ENCODE data around the gene MOGAT2.
"Not testable (repeated sequence)": the region's sequence is repeated elsewhere in the genome, so short reads cannot be mapped to it uniquely, and the experiment has no call there.

MOGAT2 gene

DNA sequence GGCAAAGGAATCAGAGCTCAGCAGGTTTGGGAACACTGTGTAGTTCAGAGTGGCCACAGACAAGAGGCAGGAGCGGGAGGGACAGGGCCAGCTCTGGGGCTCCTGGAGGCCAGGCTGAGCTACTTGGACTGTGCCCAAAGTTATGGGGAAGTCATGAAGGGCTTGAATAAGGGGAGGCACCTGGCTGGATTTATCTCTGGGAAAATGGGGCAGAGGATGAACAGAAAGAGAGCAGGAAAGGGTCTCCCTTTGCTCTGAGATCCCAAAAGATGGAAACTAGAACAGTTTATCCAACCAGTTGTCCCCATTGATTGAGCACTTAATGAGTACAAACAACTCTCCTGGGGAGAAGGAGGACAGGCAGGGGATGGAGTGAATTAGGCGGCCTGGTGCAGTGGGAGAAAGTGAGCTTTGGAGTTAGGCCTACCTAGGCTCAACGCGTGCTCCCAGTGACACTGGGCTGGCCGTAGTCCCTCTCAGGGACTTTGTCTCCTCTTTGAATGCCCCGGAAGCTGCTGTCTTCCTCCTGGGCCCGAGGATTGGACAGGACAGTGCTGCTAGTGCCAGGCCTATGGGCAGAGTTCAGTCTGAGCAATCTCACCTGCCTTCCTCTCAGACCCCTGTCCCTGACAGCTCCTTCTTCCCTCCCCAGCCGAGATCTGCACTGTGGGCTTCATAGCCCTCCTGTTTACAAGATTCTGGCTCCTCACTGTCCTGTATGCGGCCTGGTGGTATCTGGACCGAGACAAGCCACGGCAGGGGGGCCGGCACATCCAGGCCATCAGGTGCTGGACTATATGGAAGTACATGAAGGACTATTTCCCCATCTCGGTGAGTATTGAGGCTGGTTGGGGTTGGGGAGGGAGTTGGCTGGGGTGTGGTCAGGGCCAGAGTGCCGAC is 2.0 kb downstream of the MOGAT2 start:
- DNase-seq: no peak

DNA sequence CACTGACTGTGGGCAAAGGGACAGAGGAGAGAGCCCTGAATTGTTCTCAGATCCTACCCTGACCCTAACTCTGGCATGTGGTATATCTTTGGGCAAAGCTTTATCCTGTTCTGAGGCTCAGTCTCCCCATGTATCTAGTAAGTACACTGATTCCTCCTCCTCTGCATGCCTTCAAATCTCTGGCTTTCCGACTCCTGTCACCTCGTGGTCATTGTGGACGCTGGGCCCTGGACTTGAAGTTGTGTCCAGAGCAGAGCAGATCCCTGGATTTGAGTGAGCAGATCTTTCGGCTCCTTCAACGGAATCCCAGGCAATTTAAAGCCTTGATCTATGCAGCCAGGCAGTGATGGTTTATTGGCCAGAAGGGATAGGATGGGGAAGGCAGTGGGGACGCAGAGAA is 3.0 kb downstream of the MOGAT2 start:
- DNase-seq: no peak

DNA sequence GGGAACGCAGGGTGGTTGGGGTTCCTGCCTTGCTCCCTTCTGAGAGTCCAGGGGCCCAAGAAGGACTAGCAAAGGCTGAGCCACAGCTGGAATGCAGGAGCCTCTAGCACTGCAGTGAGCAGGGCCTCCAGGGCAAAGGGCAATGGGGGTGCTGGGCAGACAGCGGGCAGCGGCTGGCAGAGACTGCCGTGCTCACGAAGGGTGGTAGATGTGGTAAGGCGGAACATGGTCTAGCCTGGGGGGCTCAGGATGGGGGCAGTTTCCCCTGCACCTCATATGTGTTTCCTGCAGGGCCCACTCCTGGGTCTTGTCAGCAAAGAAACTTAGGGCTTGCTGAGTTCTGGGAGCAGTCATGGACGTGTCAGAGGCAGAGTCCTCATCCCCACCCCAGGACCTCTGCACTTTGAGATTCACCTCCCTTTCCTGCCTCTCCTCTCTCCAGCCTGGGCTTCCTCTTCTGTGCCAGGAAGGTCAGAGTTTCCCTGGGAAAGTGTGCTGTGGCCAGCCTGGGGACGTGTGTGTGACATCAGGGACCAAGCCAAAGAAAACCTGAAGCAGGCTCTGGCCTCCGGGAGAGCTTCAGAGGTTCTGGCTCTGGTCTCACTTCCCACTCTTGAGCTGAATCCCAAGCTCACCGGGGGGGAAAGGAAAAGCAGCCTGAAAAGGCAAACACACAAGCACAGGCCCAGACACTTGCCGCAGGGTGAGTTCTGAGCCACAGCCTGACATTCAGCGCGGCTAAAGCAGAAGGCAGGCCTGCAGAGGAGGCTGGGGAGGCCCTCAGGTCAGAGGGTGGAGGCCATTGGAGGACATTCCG is 4.4 kb downstream of the MOGAT2 start:
- no peak for DNase-seq

DNA sequence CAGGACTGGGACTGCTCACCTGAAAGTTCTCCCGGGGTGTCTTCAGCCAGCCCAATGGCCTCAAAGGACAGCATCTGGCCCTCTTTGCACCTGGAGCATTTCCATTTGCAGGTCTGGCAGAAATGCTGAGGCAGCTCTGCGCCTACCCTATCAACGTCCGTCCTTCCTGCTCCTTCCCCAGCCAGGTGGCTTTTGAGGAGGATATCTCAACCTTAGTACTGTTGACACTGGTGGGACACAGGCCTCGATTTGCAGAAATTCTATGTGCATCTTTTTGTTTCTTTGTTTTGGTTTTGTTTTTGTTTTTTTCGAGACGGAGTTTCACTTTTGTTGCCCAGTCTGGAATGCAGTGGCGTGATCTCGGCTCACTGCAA is 5.0 kb downstream of the MOGAT2 start:
- DNase-seq: no peak

DNA sequence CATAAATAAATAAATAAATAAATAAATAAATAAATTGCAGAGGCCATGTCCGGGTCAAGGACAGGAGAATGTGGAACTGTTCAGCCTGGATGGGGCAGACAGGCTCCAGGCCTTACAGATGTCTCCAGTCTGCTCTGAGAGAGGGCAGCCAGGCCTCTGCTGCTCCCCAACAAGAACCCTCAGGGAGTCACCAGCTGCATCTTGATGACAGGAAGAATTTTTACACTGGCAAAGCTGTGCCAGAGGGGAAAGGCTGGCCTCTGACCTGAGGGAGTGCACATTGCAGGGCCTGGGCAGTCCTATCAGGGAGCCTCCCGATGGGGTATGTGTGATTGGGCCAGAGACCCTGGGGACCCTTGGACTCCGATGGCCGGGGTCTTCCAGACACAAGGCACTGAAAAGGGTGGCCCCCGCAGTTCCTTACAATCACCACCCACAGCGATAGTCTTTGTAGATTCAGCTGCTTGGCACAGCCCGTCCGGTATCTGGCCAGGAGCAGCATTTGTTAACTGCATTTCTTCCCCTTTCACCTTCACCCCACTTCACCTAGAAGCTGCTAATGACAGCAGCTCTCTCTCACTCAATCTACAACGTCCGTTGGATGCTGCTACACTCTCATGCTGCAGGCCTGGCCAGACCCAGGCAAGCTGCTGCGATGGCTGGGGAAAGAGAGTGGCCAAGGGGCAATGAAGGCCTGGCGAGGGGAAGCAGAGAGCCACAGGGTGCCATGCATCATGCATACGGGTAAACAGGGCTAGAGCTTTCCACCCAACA is 8.1 kb downstream of the MOGAT2 start:
- DNase-seq: no peak

DNA sequence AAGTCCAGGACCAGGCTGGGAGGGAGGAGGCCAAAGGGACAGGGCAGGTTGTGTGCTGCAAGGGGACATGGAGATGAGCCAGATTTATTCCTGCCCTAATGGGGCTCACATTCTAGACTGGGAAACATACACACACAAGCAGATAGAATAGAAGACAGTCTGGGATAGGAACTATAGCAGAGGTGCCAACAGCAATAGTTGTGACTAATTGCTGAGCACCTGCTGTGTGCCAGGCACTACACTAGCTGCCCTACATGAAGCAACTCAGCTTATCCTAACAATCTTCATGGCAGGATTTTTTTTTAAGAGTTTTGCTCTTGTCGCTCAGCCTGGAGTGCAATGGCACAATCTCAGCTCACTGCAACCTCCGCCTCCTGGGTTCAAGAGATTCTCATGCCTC is 11.4 kb downstream of the MOGAT2 start:
- no peak for DNase-seq

DNA sequence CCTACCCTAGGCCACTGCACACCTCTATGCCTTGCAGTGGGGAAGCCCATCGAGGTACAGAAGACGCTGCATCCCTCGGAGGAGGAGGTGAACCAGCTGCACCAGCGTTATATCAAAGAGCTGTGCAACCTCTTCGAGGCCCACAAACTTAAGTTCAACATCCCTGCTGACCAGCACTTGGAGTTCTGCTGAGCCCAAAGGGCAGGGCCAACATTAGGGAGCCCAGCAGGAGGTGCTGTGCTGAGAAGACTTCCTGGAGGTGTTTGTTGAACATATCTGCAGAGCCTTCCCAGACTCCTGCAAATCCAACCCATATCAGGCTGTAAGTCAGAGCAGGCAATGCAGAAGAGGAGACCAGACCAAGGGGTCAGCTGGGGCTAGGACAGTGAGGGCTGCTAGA is 13.5 kb downstream of the MOGAT2 start:
- DNase-seq: no peak

DNA sequence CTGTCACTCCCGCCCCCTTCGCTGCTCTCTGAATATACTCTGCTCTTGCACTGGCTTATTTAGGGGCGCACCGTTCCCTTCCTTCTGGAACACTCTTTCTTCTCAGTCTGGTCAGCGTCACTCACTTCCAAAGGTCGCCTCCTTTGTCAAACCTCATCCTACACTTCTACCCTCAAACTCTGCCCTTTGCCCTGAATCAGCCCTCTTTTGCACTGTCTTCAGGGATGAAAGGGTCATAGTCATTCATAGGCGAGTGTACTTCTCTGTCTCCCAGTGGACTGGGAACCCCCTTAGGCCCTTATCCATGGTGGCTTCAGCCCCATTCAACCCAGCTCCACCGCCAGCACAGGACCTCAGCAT is 15.4 kb downstream of the MOGAT2 start:
- no peak for DNase-seq

DNA sequence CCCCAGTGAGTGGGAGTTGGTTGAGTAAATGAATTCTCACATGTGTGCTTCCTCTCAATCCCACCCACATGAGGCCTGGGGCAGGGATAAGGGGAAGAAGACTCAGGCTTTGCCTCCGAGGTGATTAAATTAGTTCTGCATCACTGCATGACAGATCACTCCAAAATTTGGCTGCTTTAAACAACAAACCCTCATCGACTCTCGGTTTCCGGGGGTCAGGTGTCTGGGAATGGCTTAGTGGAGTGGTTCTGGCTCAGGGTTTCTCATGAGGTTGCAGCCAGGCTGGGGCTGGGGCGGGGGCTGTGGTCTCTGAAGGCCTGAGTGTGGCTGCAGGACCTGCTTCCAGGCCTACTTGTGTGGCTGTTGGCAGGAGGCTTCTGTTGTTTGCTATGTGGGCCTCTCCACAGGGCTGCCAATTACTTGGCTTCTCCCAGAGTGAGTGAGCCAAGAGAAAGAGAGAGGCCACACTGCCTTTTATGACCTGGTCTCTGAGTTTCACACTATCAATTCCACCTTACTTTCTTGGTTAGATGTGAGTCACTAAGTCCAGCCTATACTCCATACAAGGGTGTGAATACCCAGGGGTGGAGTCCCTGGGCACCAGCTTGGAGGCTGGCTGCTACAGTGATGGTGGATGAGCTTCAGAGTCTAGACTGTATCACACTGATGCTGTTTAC is 15.9 kb downstream of the MOGAT2 start:
- no peak for DNase-seq

DNA sequence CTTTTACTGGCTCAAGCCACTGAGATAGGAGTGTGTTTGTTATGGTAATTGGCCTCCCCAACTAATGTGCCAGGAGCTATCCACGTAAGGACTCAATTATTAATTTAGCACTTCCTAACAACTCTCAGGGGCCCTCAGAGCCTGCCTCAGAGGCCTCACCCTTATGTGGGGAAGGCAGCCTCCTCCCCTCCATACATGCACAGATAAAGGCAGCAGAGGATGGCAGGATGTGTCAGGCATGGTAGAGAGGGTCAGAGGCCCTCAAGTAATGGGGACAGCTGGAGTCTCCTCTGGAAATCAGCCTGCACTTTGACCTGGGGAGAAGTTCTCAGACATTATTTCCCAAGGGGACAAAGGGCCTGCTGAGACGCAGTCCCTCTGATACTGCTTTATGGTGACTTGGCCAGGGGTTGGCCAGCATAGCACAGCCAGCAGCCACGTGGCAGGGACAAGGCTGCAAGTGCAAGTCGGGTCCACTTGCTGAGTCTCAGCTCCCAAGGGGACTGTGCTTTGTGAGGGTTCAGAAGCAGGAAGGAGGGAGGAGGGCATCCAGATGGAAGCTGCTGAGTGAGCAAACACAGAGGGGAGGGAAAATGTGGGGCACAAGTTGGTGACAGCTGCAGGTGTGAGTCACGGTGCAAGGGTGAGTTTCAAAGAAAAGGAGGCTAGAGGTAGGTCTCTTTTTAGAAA is 17.0 kb downstream of the MOGAT2 start:
- DNase-seq: peak; percentile 72

DNA sequence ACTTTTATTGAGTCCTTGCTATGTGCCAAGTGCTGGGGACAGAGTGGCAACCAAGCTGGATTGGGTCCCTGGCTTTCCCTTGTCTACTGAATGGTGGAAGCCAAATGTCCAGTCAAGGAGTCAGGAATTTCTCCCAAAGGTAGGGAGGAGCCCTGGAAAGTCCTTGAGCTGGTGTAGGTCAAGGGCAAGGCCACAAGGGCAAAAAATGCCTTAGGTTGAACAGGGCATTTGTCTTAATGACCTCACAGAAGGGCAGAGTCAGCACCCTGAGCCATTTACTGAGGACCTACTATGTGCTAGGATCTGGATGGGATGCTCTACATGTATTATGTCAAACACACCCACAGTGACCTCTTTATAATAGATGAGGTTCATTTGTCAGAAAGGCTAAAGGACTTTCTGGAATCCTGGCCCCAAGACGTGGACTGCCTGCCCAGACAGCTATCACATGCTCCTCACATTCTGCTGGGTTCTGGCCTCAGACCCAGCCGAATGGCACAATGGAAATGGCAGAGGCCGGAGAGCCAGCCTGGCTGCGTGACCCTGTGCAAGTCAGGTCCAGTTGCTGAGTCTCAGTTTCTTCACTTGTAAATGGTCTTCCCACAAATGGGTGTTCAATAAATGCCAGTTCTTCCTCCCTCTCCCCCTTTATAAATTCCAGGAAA is 17.7 kb downstream of the MOGAT2 start:
- DNase-seq: no peak

DNA sequence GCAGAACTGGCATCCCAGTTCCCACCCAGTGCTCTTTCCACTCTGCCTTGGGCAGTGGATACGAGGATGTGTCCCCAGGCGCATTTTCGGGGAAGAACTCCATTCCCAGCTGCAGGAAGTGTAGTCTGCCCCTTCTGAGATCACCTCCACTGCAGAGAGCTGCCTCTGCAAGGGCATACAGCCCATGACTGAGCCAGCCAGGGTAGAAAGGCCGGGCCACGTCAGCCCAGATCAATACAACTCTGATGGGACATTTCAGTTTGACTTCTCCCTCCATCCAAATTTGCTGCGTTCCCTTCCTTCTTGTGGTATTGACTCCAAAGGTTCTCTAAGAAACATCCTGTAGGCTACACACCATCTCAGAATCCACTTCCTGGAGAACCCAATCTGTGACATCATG is 19.7 kb downstream of the MOGAT2 start:
- no peak for DNase-seq

DNA sequence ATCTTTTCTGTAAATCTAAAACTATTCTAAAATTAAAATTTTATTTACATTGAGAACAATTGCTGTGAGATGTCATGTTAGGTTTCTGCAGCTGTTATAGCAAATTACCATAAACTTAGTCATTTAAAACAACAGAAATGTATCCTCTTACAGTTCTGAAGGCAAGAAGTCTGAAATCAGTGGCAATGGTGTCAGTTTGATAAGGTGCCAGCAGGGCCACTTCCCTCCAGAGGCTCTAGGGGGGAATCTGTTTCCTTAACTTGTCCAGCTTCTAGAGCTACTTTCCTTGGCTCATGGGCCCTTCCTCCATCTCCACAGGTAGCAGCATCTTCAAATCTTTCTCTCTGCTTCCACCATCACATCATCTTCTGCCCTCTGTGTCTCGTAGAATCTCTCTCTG is 23.0 kb downstream of the MOGAT2 start:
- DNase-seq: no peak

DNA sequence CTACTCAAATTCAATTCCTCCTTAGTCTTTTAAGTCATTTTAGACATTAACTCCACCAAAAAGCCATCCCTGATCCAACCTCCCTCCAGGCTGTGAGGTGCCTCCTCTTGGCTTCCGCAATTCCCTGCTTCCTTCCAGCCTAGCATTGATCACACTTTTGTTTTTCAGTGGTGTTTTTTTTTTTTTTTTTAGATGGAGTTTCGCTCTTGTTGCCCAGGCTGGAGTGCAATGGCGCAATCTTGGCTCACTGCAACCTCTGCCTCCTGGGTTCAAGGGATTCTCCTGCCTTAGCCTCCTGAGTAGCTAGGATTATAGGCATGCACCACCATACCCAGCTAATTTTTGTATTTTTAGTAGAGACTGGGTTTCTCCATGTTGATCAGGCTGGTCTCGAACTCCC is 25.5 kb downstream of the MOGAT2 start:
- DNase-seq: not testable (repeated sequence)

DNA sequence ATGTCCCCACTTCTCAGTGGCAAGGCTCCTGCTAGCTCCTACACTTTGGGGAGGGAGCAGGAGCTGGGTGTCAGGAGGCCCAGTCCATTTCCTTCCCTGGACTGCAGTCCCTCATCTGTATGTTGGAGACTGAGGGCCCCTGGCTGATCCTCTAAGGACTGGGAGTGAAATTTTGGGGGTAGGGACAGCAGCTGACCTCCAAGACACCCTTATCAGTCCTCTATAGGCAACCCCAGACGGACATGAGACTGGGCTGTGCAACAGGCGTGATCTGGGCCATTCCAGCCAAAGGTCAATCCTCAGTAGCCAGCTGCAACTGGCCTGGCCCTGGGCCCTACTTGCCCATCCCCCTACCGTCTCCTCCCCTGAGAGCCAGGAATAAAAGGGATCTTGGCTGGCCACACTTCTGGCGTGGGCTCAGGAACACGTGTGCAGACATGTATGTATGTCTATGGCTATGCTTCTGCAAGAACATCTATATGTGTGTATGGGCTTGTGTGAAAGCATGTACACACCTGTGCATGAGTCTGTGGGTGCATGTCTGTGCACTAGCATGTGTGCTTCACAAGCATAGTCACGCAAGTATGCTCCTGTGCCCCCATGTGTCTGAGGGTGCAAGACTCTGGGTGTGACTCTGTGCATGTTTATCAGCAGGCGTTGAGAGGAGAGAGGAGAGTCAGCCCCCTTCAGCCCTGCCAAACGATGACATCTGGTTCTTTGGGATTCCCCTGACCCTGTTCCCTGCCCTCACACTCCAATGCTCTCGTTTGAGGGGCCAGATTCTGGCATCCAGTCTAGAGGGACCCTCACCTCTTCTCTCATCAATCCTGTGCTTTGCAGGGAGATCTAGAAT is 26.3 kb downstream of the MOGAT2 start:
- no peak for DNase-seq

DNA sequence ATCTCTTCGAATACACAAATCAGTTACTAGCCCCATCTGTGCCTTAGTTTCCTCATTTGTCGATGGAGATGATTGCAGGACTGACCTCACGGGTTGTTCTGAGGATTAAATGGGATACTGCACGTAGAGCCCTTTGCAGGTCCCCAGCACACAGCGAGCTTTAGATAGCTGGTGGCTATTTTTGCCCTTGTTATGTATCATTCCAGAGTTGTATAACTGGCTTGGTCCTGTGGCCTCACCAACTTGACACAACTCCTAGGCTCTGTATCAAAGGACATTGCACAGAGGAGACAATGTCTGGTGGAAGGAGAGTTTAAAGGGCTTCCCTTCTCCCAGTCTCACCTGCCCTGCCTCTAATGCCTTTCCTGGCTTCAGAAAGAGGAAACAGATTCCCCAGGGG is 28.2 kb downstream of the MOGAT2 start:
- DNase-seq: no peak

DNA sequence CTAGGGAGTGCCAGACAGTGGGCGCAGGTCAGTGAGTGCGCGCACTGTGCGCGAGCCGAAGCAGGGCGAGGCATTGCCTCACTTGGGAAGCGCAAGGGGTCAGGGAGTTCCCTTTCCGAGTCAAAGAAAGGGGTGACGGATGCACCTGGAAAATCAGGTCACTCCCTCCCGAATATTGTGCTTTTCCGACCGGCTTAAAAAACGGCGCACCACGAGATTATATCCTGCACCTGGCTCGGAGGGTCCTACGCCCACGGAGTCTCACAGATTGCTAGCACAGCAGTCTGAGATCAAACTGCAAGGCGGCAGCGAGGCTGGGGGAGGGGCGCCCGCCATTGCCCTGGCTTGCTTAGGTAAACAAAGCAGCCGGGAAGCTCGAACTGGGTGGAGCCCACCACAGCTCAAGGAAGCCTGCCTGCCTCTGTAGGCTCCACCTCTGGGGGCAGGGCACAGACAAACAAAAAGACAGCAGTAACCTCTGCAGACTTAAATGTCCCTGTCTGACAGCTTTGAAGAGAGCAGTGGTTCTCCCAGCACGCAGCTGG is 31.2 kb downstream of the MOGAT2 start:
- not testable (repeated sequence) for DNase-seq

DNA sequence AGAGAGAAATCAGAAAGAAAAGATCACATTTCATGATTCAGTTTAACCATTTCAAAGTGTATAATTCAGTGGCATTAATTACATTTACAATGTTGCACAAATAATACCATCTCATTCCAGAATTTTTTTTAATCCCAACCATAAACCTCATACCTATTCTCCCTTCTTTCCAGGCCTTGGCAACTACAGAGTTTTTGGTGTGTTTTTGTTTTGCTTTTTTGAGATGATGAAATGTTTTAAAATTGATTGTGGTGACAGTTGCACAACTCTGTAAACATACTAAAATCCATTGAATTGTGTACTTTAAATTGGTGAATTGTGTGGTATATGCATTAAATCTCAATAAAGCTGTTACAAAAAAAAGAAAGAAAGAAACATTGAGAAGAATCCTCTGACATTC is 37.3 kb downstream of the MOGAT2 start:
- DNase-seq: not testable (repeated sequence)

DNA sequence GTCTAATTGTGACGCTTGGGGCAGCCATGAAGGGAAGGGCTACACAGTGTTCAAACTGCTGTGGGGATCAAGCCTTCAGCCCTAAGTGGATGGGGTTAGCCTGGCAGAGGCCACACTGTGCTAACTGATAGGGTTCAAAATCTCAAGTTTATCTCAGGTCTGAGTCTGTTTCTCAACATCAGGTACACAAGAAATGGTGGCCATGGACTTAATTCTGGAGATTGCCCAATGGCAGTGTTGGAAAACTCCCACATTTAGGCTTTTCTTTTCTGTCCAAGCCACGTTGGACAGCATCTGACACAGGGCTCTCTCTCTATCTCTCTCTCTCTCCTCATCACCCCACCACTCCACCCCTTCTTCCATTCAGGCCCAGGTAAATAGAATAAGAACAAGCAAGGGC is 40.0 kb downstream of the MOGAT2 start:
- DNase-seq: no peak

DNA sequence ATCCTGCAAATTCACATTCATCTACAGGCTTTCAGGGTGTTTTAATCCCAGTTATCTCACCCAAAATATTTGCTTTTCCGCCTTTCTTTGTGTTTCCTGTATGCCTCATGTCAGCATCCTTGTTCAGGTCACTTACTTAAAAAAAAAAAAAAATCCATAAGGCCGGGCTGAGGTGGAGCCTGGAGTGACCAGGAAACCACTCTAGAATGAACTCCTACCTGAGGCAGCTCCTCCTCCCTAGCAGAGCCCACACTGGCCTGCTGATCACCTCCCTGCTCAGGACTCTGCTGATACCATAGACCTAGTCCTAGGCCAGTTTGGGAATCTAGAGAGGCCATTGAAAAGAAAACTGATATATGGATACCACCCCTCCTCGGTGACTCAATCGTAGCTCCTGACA is 42.2 kb downstream of the MOGAT2 start:
- no peak for DNase-seq
